ENCODE data around the gene DUSP8. TPM values are rescaled to one million over a fixed set of nuclear protein-coding genes. Genes with fewer than 3 reads are reported as not detected.

DUSP8 gene
- total RNA-seq, 4 donors from 2014 or later = 2.5 to 18.4 (median 13.2) TPM

DNA sequence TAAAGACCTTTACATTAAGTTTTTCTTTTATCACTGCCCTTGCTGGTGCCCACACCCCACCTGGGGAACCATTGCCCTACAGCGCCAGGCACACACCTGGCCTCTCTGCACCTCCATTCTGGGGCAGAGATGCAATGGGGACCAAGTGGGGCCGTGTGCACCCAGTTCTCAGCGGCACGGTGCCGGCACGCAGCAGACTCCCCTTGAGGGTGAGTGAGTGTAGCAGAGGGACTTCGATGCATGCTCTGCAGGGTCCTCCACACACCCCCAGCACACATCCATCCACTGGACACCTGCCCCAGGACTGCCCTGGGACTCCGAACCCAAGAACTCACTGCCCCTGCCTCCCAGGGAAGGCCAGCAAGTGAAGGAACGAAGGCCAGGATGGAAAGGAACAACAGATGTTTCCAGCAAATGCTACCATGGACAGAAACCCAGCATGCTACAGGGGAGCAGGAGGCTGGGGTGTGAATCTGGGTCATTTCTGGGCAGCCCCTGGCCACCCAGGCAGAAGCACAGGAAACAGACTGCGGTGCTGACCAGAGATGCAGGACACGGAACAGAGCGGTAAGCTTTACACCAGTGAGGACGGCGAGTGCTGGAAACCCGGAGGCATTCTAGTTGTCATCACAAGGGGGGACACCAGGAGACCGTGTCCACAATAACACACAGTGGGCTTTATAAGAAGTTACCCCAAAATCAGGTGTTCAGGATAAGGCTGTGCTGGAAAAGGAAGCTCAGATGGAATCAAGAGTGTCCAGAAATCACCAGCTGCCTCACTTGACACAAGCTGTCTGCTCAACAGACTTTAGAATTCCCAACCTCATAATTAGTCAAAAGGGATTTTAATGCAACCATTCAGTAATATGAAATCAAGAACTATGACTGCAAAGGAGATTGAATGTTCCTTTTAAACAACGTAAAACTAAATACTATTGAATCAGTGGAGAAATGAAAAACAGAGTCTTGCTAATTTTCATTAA is 52.8 kb downstream of the DUSP8 start:
- H3K27me3 ChIP-seq = no peaks in the 10 kb centered on the region
- no peaks in the 10 kb centered on the region for H3K36me3 ChIP-seq
- no peaks in the 10 kb centered on the region for H3K9me3 ChIP-seq
- no peak overlapping the region for H3K27ac ChIP-seq
- no peak for DNase-seq
- no peak overlapping the region for H3K4me3 ChIP-seq
- peaks cover 0 to 26% (median 18%) of the 10 kb centered on the region in 4 donors for H3K4me1 ChIP-seq
- TF ChIP-seq POLR2A (IDR thresholded peaks at IDR 0.05) = no peak
- TF ChIP-seq, protein P1, sequence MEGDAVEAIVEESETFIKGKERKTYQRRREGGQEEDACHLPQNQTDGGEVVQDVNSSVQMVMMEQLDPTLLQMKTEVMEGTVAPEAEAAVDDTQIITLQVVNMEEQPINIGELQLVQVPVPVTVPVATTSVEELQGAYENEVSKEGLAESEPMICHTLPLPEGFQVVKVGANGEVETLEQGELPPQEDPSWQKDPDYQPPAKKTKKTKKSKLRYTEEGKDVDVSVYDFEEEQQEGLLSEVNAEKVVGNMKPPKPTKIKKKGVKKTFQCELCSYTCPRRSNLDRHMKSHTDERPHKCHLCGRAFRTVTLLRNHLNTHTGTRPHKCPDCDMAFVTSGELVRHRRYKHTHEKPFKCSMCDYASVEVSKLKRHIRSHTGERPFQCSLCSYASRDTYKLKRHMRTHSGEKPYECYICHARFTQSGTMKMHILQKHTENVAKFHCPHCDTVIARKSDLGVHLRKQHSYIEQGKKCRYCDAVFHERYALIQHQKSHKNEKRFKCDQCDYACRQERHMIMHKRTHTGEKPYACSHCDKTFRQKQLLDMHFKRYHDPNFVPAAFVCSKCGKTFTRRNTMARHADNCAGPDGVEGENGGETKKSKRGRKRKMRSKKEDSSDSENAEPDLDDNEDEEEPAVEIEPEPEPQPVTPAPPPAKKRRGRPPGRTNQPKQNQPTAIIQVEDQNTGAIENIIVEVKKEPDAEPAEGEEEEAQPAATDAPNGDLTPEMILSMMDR (IDR thresholded peaks at IDR 0.05) = no peak

DNA sequence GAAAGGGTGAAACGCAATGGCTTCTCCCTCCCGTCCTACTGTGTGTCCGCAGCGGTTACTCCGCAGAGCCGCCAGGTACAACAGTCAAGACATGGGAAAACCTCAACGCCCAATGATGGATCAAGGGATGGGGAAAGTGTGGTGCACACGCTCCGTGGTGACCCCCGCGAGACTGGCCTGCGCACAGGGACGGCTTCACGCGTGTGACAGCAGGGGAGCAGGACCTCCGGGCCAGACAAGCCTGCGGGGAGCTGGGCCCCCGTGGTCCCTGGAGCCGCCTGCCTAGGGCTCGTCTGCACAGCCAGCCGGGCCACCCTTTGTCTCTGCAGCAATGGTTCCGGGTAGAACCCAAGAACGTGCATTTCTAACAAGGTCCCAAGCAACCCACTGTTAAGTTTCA is 53.8 kb downstream of the DUSP8 start:
- Histone ChIP-seq H3K9me3 (no peaks in the 10 kb centered on the region), H3K27me3 (no peaks in the 10 kb centered on the region), H3K36me3 (no peaks in the 10 kb centered on the region), H3K4me1 (peaks cover 0 to 31% (median 14%) of the 10 kb centered on the region in 4 donors), H3K27ac (no peak overlapping the region), H3K4me3 (no peak overlapping the region)
- no peak for TF ChIP-seq POLR2A (IDR thresholded peaks at IDR 0.05)
- TF ChIP-seq, protein P1 (IDR thresholded peaks at IDR 0.05) = no peak
- DNase-seq = no peak

DNA sequence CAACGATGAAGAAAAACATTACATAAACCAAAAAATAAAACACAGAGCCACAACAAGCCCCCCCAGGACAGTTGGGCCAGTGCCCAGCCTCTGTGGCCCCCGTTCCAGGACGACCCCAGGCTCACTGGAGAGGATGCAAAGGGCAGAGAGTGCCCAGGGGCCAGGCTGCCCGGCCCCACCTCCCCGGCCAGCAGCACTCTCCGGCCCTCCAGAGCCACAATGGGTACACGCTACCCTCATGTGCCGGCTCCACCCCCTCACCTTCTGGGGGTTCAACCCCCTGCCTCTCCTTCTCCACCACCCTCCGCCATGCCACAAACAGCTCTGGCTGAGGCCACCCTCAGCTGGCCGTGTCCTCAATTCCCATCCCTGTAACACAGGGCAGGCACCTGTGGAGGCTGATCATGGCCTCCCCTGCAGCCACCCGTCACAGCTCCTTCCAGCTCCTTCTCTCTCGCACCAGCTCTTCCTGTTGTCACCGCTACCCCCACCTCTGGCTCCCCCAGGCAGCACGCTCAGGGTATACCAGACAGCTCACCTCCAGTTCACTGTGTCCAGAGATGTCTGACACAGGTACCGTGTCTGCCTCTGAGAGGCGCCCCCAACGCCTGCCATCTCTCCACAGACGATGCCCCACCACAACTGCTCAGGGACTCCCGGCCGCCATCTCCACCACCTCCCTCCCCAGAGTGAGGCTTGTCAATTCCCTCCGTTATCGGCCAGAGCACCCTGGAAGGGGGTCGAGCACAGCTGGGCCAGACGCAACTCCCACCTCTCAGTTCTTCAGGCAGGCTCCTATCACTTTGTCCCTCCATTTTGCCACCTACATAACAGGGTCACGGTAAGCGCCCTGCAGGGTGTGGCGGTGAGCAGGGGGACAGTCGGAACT is 54.7 kb downstream of the DUSP8 start:
- no peak overlapping the region for H3K4me3 ChIP-seq
- no peak overlapping the region for H3K27ac ChIP-seq
- peaks cover 0 to 31% (median 14%) of the 10 kb centered on the region in 4 donors for H3K4me1 ChIP-seq
- no peaks in the 10 kb centered on the region for H3K36me3 ChIP-seq
- no peak for TF ChIP-seq POLR2A (IDR thresholded peaks at IDR 0.05)
- TF ChIP-seq, protein P1 (IDR thresholded peaks at IDR 0.05) = no peak
- H3K9me3 ChIP-seq = no peaks in the 10 kb centered on the region
- no peak for DNase-seq
- no peaks in the 10 kb centered on the region for H3K27me3 ChIP-seq

DNA sequence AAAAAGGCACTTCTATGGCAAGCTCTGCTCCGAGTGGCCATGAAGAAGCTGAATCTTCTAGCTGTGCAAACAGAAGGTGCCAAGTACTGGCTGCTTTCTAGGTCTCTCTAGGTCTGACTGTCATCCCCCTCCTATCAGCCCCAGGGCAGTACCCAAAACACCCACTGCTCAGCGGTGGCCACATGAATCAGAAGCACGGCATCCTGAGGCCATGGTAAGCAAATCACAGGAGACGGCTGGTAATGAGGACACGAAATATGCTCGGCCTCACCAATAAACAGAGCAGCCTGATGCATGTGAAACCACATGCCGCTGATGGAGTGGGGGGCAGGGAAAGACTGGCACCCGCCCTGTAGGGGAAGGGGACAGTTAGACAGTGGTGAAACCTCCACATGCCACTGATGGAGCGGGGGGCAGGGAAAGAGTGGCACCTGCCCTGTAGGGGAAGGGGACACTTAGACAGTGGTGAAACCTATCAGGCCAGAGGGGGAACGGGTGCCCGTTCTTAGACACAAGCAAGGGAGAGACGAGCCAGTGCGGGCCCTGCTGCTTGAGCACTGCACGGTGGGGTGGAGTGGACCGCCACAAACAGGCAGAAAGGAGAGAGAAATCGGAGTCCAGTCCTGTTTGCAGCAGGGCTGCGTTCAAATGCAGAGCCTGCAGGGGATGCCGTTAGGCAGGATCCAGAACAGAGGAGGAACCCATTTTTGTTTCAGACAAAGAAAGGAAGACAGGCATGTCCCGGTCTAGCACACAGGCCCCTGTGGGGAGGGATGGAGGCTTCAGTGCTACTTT is 55.6 kb downstream of the DUSP8 start:
- Histone ChIP-seq H3K36me3 (no peaks in the 10 kb centered on the region), H3K27me3 (no peaks in the 10 kb centered on the region), H3K4me1 (peaks cover 0 to 31% (median 14%) of the 10 kb centered on the region in 4 donors), H3K9me3 (no peaks in the 10 kb centered on the region), H3K27ac (no peak overlapping the region), H3K4me3 (no peak overlapping the region)
- TF ChIP-seq POLR2A (IDR thresholded peaks at IDR 0.05) = no peak
- TF ChIP-seq, protein P1 (IDR thresholded peaks at IDR 0.05) = no peak
- no peak for DNase-seq

Measured in Peyer's patch (tissue), 4 donors.